HG02678 (cell line): ENCODE results near the gene ZNF575.

Experiments
- ATAC-seq: cut with Tn5 transposase; IDR thresholded peaks from one replicate; pipeline ENCODE4 v1.9.1; 2021; ENCODE audit warnings: mild to moderate bottlenecking, moderate library complexity; ENCODE audit not compliant: unreplicated experiment

ZNF575 gene

DNA sequence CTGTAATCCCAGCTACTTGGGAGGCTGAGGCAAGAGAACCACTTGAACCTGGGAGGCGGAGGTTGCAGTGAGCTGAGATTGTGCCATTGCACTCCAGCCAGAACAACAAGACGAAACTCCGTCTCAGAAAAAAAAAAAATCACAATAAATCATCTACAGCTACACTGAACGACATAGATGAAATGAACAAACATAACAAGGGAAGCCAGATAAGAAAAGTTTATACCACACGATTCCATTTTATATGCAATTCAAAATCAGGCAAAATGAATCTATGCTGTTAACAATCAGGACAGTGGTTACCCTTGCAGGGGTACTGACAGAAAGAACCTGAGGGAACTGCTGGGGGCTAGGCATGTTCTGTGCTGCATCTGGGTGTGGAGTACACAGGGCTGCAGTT, 36.7 kb downstream of the ZNF575 start:
- ATAC-seq, result no peak

DNA sequence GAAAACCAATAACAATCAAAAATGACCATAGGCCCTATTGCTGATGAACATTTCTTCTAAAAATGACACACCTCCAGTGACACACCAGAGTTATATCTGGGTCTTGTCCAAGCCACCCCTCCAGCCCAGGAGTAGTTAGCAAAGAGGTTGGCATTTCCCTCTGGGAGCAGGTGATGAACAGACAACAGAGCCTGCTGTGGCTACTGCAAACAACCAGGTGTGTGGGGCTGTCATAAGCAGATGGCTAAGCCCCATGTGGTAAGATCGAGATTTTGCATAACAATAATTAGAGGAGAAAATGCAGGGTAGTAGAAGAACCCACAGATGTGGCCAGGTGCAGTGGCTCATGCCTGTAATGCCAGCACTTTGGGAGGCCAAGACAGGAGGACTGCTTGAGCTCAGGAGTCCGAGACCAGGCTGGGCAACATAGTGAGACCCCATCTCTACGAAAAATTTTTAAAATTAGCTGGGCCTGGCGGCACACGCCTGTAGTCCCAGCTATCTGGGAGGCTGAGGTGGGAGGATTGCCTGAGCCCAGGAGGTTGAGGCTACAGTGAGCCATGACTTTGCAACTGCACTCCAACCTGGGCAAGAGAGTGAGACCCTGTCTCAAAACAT, 37.3 kb downstream of the ZNF575 start:
- ATAC-seq, result no peak

DNA sequence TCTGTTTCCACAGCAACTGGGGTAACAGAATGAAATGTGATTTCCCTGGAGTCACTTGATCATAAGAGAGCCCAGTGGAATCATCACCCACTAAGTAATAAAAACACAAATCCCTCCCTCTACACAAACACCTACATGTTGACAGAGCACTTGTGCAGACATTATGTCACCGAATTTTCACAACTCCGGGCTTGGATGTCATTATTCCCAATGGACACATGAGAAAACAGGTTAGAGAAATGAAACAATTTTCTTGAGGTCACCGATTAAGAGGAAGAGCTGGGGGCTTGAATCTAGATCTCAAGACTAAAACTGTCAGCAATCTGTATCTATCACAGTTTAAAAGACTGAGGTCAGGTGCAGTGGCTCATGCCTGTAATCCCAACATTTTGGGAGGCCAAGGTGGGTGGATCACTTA, 39.2 kb downstream of the ZNF575 start:
- ATAC-seq, result no peak

DNA sequence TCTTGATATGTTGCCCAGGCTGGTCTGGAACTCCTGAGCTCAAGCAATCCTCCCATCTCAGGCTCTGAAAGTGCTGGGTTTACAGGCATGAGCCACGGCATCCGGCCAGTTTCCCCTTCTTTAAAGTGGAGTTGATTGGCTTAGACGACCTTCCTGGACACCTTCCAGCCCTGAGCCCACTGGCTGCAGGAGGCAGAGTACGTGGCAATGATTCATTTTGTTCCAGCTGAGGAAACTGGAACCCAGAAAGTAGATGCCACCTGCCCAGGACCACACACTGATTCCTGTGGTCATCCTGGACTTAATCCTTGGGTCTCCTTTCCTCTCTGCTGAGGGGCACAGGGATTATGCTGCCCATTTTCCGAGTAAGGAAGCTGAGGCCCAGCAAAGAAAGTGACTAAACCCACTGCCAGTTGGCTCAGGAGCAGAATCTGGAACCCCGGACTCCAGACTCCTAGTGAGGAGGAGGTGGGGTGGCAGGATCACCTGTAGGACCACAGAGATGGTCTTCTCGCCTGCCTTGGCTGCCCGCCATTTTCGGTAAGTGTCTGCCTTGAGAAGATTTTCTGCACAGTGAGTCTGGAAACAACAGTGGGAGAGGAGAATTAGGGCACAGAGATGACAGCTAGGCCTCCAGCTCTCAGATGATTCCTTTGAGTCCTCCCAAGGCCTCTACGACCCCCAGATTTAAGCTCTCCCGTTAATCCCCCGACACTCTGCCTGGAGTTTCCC, 41.6 kb downstream of the ZNF575 start:
- no peak for ATAC-seq

DNA sequence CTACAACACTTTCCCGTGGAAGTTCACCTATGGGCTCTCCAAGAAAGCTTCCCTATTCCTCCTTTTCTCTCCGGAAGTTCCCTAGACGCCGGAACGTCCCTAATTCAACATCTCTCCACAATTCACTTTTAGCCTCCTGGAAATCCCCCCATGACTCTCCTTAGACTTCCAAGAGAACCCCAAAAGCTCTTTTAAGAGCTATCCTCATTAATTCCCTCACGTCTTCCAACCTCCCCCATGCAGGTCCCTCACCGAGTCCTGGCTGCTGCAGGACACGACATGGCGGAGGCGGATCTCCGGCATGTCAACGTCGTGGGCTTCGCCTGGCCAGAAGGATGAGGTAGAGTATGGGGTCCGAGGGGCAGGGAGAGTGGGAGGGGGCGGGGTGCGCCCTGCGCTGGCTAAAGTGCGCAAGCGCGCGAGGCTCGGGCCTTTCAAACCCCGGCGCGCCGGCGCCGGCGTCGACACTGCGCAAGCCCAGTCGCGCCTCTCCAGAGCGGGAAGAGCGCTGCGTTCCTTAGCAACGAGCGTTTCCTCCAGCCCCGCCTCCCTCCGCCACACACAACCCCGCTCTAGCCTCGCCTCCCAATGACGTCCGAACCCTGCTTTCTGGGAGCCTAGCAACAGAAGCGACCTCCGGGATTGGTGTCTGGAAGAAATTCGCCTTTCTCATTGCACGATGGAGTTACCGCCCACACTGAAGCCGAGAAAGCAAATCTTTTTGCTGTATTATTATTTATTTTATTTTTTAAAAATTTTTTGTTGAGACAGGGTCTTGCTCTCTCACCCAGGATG, 42.4 kb downstream of the ZNF575 start, which contains the start of the genes PINLYP and XRCC1:
PINLYP (plus strand) TSS at position 646 of the 795 bp plus-strand sequence. CDS start 1,391 bp downstream, outside the sequence.
XRCC1 (minus strand) TSS at position 372 of the 795 bp plus-strand sequence; CDS start at position 303, 69 bp downstream.
- ATAC-seq, result peak; percentile 95

DNA sequence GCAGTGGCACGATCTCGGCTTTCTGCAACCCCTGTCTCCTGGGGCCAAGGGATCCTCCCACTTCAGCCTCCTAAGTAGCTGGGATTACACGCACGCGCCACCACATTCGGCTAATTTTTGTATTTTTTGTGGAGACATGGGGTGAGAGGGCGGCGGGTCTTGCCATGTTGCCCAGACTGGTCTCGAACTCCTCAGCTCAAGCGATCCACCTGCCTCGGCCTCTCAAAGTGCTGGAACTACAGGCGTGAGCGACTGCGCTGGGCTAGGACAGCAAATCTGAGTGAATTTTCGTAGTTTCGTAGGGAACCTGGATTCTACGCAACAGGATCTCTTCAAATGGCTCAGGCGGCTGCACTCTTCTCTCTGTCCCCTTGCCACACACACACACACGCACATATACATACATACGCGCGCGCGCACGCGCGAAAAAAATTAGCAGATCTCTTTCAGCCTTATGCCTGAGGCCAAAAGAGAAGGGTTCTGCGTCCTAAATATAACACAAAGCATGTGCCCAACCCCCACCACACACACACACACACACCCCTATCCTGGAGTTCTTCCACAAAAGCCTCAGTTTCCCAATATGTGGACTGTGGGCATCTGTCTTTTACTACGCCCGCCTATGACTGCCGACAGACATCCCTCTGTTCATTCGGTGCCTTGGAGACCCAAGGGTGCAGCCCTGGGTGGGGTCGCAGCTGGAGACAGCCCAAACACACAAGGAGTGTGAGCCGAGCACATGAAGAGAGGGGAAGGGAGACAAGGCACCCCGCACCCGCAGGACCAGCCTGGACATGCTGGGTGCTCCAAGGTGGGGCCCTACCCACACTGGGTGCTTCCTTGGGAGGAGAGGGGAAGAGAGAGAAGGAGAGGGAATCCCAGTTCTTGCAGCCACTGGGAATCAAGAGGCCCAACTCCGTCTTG, 43.2 kb downstream of the ZNF575 start:
- ATAC-seq, result no peak

DNA sequence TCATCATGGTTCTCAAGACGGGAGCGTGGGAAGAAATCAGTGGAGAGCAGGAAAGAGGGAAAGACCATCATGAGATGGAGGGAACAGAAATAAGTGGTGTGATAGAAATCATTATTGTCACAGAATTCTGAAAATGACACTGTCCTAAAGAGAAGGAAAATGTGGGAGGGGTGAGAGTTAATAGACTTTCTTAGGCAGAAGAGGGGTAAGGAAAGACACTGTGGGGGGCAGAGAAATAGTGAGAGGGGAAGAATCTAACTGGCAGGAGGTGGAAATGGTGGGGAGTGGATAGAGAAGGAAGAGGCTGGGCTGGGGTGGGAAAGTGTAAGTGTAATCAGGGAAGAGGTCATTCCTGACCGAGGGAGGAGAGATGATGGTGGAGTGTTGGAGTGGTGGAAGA, 45.8 kb downstream of the ZNF575 start:
- no peak for ATAC-seq

DNA sequence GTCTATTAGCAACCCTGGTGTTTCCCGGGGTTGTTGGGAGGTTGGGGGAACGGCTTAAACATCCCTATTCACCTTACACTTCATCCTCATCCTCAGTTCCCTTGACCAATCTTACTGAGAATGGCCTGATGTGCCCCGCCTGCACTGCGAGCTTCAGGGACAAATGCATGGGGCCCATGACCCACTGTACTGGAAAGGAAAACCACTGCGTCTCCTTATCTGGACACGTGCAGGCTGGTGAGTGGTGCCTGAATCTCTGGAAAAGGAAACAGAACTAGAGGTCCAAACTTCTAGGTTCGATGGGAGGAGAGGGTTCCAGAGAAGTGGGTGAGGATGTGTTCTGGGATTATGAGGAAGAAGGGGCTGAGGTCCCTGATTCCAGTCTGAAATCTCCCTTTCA, 48.5 kb downstream of the ZNF575 start:
- no peak for ATAC-seq

DNA sequence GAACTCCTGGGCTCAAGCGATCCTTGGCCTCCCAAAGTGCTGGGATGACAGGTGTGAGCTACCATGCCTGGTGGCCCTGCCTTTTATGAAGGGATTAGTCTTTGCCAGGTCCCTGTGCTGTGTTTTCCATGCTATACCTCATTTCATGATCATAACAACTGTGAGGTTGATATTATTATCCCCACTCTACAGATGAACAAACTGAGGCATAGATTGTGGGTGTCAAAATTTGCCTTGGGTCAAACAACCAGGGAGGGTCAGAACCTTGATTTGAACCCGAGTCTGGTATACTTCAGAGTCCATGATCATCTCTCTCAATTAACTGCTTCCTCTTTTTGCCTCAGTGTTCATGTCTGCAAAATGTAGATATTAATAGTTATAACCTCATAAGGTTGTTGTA, 49.5 kb downstream of the ZNF575 start:
- ATAC-seq, result no peak

DNA sequence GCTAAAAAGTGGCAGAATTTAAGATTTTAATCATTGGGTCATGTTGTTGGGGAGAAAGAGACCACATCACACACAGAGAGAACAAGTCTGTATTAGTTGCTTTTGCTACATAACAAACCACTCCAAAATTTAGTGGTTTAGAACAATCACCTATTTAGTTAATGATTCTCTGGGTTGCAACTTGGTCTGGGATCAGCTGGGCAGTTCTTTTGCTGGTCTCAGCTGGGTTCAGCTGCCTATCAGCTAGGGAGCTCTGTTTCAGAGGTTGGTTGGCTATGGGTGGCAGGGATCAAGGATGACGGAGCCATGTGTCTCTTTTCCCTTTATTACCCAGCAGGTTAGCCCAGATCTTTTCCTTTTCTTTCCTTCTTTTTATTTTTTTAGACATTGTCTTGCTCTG, 51.5 kb downstream of the ZNF575 start:
- ATAC-seq, result no peak
